ENCODE measurements around the gene SLC5A6.
A peak's percentile ranks its signal among the peaks of the same experiment; 100 is the strongest.

The SLC5A6 gene

GRCh38 chr2:27211943-27212625 lies at the start of gene SLC5A6, which contains the start of gene ATRAID:
Gene SLC5A6 (minus strand): TSS chr2:27212268. CDS start chr2:27207650, 4,618 bp downstream.
Gene ATRAID (plus strand): TSS chr2:27212041. CDS start chr2:27212369, 328 bp downstream.
- DNase-seq (ENCODE audit: low read depth in 2 of 2), result peak; percentile 71 to 73

GRCh38 chr2:27261241-27261925 lies 49.3 kb upstream of the SLC5A6 start:
- no peak for DNase-seq (ENCODE audit: low read depth in 2 of 2)

GRCh38 chr2:27258051-27258450 lies 46.0 kb upstream of the SLC5A6 start:
- DNase-seq (ENCODE audit: low read depth in 2 of 2), result no peak

- no peak for DNase-seq (ENCODE audit: low read depth in 2 of 2)
These were observed 44.9 kb upstream of the SLC5A6 start for GRCh38 chr2:27256855-27257454.

- no peak for DNase-seq (ENCODE audit: low read depth in 2 of 2)
These were observed 43.6 kb upstream of the SLC5A6 start for GRCh38 chr2:27255660-27256059.

GRCh38 chr2:27255187-27255586 lies 43.1 kb upstream of the SLC5A6 start:
- DNase-seq (ENCODE audit: low read depth in 2 of 2), result no peak

- no peak for DNase-seq (ENCODE audit: low read depth in 2 of 2)
These were observed 39.7 kb upstream of the SLC5A6 start for GRCh38 chr2:27251766-27252165.

- no peak for DNase-seq (ENCODE audit: low read depth in 2 of 2)
These were observed 38.7 kb upstream of the SLC5A6 start for GRCh38 chr2:27250652-27251379.

GRCh38 chr2:27249891-27250651 lies 38.0 kb upstream of the SLC5A6 start:
- peak in 1 of 2 donors; percentile 8 for DNase-seq (ENCODE audit: low read depth in 2 of 2)

- DNase-seq (ENCODE audit: low read depth in 2 of 2), result no peak
These were observed 37.3 kb upstream of the SLC5A6 start for GRCh38 chr2:27249159-27249890.

- DNase-seq (ENCODE audit: low read depth in 2 of 2), result no peak
These were observed 35.8 kb upstream of the SLC5A6 start for GRCh38 chr2:27247893-27248292.

GRCh38 chr2:27245626-27246025 lies 33.6 kb upstream of the SLC5A6 start:
- DNase-seq (ENCODE audit: low read depth in 2 of 2), result no peak

- DNase-seq (ENCODE audit: low read depth in 2 of 2), result no peak
These were observed 33.0 kb upstream of the SLC5A6 start for GRCh38 chr2:27245116-27245515.

GRCh38 chr2:27243391-27244130 lies 31.5 kb upstream of the SLC5A6 start:
- no peak for DNase-seq (ENCODE audit: low read depth in 2 of 2)

- no peak for DNase-seq (ENCODE audit: low read depth in 2 of 2)
These were observed 30.5 kb upstream of the SLC5A6 start for GRCh38 chr2:27242614-27242951.

- DNase-seq (ENCODE audit: low read depth in 2 of 2), result no peak
These were observed 29.9 kb upstream of the SLC5A6 start for GRCh38 chr2:27241761-27242613.

GRCh38 chr2:27240406-27240805 lies 28.3 kb upstream of the SLC5A6 start:
- no peak for DNase-seq (ENCODE audit: low read depth in 2 of 2)

- no peak for DNase-seq (ENCODE audit: low read depth in 2 of 2)
These were observed 26.9 kb upstream of the SLC5A6 start for GRCh38 chr2:27238976-27239375.

GRCh38 chr2:27237341-27237945 lies 25.4 kb upstream of the SLC5A6 start:
- no peak for DNase-seq (ENCODE audit: low read depth in 2 of 2)

All from stimulated activated CD8-positive, alpha-beta memory T cell treated with anti-CD3 and anti-CD28 coated beads, Interleukin-7, amount 100 ng/mL, for 1 hour (primary cell).